Prostate gland (tissue), 2 donors: ENCODE measurements around the gene POU2AF2.

Source experiments
- CTCF ChIP-seq, 4 experiments: fragments of 200-600 bp in 2 of 4; fragments of 450-650 bp in 2 of 4; sonication (generic) in 2 of 4; IDR thresholded peaks; 1 replicate in 3 of 4; 2 replicates in 1 of 4; pipeline ENCODE4 v1.5.1; 2016 to 2019; ENCODE audit warnings: antibody characterized with exemption in 4 of 4, mild to moderate bottlenecking in 2 of 4, moderate library complexity in 2 of 4
- POLR2A ChIP-seq: fragments of 450-650 bp; IDR thresholded peaks from one replicate; pipeline ENCODE4 v1.6.1; 2016; ENCODE audit warnings: antibody characterized with exemption, mild to moderate bottlenecking

DNA sequence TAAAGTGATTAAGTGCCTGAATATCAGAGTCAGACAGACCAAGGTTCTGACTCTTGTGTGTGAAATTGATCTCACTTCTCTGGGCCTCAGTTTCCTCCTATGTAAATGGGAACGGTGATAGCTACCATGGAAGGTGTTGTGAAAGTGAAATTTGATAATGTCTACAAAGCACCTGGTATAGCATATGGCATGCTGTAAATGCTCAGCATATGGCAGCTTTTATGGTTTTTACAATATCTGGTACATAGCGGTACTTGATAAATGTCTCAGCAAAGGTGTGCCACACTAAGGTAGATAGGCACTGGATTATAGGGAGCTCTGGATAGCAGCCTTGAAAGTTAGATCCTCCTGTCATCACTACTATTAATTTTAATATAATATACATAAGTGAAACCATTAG lies 19.9 kb downstream of the POU2AF2 start:
- TF ChIP-seq POLR2A (no peak), CTCF (IDR thresholded peaks at IDR 0.05) (no peak)
